GM06990 (cell line): Measurements from ENCODE around the gene IL1RAP.

Experiments
- DNase-seq: peaks from one replicate; pipeline ENCODE4 v3.0.0-alpha.2; 2011; ENCODE audit not compliant: insufficient read length; ENCODE audit errors: extremely low read depth
- H3K27me3 ChIP-seq: replicated peaks from 2 replicates; pipeline ENCODE4 v1.6.0; 2011; ENCODE audit warnings: low read length; ENCODE audit not compliant: control insufficient read depth, insufficient read depth
- H3K36me3 ChIP-seq: 2 replicates; pipeline ENCODE4 v1.5.1; 2011; ENCODE audit warnings: low read length; ENCODE audit not compliant: control insufficient read depth, insufficient read depth
- H3K4me3 ChIP-seq: replicated peaks from 2 replicates; pipeline ENCODE4 v1.5.1; 2011; ENCODE audit warnings: low read depth, mild to moderate bottlenecking, control low read depth, low read length
- CTCF ChIP-seq: IDR thresholded peaks from 2 replicates; pipeline ENCODE4 v1.5.1; 2011; ENCODE audit warnings: low read length, control low read depth, mild to moderate bottlenecking, inconsistent platforms; ENCODE audit not compliant: insufficient read depth, poor library complexity, severe bottlenecking

IL1RAP gene

DNA sequence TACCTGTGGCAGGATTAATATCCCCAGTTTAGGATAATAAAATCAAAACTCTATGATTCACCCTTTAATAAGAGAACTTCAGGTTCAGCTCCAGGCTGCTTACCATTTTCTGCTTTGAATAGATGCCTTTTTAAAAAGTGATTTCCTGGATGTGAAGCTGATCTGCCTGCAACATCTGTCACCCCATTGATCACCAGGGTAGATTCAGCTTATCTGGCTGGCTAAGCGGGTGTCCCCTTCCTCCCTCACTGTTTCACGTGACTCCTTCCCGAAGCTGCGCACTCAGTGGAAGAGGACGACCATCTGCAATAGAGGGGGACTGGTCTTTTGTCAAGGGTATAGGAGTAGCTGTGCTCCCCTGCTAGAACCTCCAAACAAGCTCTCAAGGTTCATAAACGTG lies 128.1 kb downstream of the IL1RAP start:
- no peak for TF ChIP-seq CTCF
- H3K36me3 ChIP-seq, result no peaks in the 10 kb centered on the region
- no peak for DNase-seq
- H3K4me3 ChIP-seq, result no peak overlapping the region
- H3K27me3 ChIP-seq, result no peaks in the 10 kb centered on the region

GRCh38 chr3:190644035-190644434 lies 130.2 kb downstream of the IL1RAP start:
- no peak for DNase-seq
- Histone ChIP-seq H3K27me3 (no peaks in the 10 kb centered on the region), H3K4me3 (no peak overlapping the region), H3K36me3 (no peaks in the 10 kb centered on the region)
- no peak for TF ChIP-seq CTCF

DNA sequence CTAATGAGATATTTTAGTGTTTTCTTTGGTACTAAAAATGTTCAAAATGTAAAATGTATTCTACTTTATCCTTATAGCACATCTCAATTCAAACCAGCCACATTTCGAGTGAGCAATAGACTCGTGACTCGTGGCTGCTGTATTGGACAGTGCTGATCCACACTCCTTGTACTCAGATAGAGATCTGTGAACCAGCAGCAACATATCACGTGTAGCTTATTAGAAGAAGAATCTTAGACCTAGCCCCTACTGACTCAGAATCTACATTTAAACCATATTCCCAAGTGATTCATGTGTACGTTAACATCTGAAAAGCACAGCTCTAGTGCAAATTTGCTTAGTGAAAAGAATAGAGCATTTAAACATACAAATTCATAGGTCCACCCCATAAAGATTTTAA lies 130.9 kb downstream of the IL1RAP start:
- TF ChIP-seq CTCF, result no peak
- DNase-seq, result no peak
- Histone ChIP-seq H3K36me3 (no peaks in the 10 kb centered on the region), H3K4me3 (no peak overlapping the region), H3K27me3 (no peaks in the 10 kb centered on the region)

- Histone ChIP-seq H3K27me3 (no peaks in the 10 kb centered on the region), H3K4me3 (no peak overlapping the region), H3K36me3 (no peaks in the 10 kb centered on the region)
- TF ChIP-seq CTCF, result no peak
- no peak for DNase-seq
These were observed 132.1 kb downstream of the IL1RAP start for GRCh38 chr3:190645932-190646460.

- no peaks in the 10 kb centered on the region for H3K27me3 ChIP-seq
- H3K4me3 ChIP-seq, result no peak overlapping the region
- no peaks in the 10 kb centered on the region for H3K36me3 ChIP-seq
- TF ChIP-seq CTCF, result no peak
- no peak for DNase-seq
These were observed 133.1 kb downstream of the IL1RAP start for GRCh38 chr3:190646996-190647395.

DNA sequence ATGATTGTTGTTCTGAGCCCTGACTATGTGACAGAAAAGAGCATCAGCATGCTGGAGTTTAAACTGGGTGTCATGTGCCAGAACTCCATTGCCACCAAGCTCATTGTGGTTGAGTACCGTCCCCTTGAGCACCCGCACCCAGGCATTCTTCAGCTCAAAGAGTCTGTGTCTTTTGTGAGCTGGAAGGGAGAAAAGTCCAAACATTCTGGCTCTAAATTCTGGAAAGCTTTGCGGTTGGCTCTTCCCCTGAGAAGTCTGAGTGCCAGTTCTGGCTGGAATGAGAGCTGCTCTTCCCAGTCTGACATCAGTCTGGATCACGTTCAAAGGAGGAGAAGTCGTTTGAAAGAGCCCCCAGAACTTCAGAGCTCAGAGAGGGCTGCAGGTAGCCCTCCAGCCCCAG lies 142.0 kb downstream of the IL1RAP start:
- Histone ChIP-seq H3K36me3 (no peaks in the 10 kb centered on the region), H3K4me3 (no peak overlapping the region), H3K27me3 (no peaks in the 10 kb centered on the region; the same call in 1 of the 2 replicates)
- no peak for TF ChIP-seq CTCF
- no peak for DNase-seq
